Glomerular visceral epithelial cell (primary cell): Measurements from ENCODE around the gene CRACR2A.

ENCODE experiments used
- DNase-seq: peaks from one replicate; pipeline ENCODE4 v3.0.0-alpha.2; 2016; ENCODE audit errors: extremely low spot score

Gene CRACR2A

DNA sequence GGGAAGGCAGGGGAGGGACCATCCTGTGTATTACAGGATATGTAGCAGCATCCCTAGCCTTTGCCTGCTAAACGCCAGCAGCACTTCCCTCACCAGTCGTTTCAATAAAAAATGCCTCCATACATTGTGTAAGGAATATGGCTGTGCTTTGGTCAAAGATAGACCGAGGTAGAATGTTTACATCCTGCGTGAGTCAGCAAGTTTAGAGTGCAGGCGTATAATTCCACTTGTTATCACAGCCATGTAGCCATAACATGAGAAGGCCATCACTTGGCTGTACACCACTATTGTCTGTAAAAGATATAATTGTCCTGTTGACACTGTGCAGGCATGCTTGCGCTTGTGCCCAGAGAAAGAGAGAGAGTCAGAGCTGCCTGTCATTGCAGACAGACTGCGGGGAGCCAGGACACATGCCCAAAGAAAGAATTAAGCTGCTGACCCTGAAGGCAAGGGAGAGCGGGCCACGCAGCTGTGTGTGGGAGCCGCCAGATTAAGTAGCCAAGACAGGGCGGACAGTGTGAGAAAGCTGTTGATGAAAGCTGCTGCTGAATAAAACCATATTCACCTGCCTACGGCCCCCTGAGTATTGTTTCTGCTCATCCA lies 68.4 kb downstream of the CRACR2A start:
- DNase-seq = no peak

DNA sequence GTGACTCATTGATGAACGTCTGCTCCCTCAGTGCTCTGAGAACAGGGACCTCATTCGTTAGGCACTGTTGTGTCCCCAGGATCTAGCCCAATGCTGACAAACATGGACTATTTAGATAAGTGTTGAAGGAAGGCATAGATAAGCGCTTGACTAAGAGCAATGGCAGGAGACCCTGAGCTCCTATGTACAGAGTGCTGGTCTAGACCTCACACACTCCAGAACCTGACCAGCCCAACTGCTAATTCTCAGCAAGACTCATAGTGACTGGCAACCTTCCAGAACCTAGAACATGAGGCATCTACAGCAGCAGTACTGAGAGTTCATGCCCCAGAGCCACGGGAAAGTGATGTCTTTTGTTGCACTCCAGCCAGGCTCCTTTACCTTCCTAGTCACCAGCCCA lies 69.2 kb downstream of the CRACR2A start:
- no peak for DNase-seq

DNA sequence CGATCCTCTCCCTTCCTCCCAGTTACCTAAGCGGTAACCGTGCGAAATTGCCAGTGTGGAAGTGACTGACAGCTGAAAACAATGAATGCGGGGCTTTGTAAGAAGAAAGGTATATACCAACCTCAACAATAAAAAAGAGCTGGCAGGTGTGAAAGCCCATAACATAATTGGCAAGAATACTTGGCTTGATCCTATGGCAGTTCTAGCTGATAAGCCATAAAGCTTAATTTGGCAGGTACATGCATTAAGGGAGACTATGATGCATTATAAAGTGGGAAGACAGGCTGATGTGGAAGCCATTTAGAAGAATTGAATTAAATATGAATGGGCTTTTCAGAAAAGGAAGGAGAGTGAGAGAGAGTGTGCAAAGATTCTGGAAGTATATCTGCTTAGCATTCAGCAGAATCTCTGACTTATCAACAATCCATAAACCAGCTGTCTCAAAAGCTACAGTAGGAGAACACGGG lies 71.3 kb downstream of the CRACR2A start:
- DNase-seq = no peak

DNA sequence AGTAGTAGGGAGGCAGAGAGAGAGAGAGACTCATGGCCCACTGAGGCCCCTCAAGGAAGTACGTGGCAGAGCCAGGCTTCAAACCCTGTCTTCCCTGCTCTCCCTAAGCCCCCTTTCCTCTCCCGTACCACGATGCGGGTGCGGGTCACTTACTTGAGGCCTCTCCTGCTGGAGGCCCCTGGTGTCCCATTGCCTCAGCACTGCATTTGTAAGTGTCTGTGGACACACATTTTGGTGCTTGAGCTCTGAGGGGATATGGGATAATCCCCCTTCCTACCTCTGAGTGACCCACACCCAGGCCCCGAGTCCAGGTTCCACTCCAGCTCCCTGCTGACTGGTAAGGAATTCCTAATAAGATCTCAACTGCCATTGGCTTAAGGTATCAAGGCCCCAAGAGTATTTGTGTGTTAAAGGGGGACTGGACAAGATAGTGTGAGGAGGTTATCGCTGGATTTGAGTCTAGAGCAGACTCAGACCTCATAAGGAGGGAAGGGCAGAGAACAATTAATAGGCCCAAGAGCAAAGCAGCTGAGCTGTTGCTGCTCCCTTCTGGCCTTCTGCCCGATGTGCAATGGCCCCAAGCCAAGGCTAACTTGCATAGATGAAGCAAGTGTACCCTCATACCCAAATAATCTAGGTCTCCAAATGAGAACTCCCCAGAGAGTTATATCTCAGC lies 71.9 kb downstream of the CRACR2A start:
- no peak for DNase-seq

DNA sequence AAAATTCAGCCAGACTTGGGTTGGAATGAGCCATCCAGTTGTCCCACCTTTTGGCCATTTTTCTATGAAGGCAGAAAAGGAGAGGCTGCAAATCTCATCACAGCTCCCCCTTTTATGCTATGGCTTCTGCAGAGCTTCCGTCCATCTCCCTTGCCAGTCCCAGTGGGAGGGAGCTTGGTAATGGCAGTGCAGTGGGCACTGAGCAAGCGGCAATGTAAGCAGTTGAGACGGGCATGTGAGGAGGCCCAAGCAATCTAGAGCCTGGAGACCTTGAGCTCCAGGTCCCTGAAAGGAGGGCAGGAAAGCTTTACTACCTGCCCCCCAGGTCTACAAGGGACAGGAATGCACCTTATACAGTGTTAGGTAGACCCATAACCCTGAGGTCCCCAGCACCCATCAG lies 73.1 kb downstream of the CRACR2A start:
- no peak for DNase-seq

DNA sequence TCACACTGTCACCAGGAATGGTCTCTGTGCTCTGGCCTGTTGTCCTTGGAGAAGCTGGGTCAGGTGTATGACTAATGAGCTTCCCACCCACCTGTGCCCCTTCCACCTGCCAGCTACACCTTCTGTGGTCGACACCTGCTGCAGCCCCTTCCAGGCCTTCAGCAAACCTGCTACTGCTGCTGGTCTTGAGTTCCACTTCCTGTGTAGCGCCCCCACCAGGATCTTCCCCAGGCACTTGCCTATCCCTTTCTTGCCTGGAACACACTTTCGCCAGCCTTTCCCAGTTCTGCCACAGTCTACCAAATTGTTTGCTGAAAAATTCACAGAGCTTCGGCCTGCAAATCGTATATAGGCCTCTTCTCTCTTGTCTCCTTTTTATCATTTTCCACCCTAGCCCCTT lies 75.3 kb downstream of the CRACR2A start:
- DNase-seq = no peak

DNA sequence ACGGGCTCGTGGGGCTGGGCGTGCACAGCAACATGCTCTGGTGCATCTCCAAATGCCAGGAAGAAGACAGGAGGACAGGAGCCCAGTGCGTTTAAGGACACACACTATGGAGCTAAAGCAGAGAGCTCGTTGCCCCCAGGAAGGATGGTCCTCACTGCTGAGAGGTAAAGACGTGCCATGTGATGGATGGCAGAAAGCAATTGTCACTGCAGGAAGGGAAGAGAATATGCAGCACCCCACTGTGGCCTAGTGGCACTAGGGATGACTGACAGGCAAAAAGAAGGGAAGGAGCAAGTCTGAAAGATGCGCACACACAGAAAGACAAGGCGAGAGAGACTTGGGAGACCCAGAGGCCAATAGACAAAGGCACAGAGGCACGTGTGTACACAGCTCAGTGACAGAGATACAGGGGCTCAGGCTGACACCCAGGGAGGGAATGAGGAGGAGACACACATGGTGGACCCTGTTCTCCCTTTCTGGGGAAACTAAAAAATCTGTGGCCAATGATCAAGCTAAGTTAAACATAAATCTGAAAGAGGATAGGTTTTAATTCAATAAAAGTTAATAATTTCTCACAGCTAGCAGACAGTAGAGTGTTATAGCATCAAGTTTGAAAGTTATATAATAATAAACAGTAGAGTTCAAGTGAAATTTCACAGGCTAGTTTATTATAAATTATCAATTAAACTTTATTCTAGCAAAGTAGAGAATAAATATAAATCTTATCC lies 78.8 kb downstream of the CRACR2A start:
- DNase-seq = no peak

DNA sequence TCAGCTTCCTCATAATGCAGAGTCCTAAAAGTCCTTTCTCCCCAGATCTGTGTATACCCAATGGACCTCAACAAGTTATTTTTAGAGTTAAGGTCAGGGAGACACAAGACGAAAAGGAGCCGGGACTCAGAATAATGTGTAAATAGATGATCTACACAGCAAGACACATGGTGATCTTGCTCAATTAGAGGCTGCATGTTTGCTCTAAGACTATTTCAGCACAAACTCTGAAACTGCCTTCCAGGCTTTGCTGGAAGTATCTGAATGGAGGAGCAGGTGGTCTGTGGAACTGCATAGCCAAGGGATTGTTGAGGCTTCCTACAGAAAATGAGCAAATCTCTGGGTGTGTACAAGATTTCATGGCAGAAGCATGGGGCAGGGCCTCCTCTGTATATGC lies 80.8 kb downstream of the CRACR2A start:
- no peak for DNase-seq

DNA sequence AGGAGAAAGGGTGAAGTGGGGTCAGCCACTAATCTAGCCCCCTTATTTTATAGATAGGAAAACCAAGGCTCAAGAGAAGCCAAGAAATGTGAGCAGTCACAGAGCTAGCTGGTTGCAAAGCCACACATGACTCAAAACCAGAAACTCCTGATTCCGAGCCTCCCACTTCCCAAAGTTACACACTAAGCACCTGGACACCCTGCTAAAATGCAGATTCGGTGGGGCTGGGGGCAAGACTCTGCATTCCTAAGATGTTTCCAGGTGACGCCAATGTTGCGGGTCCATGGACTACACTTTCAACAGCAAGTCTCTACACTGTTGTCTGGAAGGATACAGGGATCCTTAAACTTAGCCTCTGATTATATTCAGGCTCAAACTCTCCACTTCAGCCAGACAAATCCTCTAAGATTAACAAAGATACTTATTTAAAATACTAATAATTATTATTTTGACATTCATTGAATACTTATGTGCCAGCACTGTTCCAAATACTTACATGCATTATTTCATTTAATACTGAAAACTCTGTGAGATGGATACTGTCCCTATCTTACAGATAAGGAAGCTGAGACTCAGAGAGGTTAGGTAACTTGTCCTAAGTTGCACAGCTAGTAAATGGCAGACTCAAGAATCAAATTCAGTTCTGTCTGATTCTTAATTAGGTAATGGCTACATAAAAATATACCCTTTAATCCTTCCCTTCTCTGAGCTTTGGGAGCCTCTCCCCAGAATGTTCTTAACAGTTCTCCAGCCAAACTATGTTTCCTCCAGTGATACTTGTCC lies 81.4 kb downstream of the CRACR2A start:
- DNase-seq = no peak

DNA sequence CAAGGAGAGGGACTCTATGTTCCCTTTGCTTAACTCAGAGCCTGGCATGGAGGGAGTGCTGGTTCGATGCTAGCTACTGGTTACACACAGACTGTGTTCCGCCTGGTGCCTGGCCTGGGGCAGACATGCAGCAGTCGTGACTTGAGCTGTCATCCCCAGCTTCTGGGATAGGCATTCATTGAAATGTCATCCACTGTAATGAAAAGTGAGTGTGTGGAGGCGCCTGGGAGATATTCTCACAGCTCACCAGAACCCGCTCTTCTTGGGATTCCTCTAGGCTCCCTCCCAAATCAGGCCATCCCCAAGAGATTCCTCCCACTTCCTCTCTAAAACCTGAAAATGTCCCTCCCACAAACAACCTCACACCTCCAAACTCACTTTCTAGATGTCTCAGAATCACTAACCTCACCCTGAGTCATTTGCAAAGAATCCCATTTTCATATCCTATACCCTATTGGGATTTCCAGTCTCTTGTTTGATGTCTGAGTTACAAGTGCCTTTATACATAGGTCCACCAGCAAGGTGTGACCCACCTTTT lies 82.8 kb downstream of the CRACR2A start:
- no peak for DNase-seq

DNA sequence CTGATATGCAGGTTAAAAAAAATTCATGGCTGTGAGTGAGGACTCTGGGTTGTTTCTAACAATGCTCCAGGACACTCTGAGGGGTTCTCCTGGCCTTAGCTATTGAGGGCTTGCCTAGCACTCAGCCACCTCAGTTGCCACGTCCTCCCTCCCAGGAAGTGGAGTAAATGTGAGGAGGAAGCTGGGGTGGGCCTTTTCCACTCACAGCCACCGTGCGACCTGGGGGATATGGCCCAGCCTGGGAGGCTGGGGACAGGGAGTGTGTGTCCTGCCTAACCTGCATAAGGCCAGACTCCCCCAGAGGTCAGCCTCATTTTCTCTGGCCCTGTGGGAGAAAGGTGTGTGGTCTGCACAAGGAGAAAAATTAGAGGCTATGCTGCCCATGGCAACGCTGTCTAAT lies 83.3 kb downstream of the CRACR2A start:
- no peak for DNase-seq

DNA sequence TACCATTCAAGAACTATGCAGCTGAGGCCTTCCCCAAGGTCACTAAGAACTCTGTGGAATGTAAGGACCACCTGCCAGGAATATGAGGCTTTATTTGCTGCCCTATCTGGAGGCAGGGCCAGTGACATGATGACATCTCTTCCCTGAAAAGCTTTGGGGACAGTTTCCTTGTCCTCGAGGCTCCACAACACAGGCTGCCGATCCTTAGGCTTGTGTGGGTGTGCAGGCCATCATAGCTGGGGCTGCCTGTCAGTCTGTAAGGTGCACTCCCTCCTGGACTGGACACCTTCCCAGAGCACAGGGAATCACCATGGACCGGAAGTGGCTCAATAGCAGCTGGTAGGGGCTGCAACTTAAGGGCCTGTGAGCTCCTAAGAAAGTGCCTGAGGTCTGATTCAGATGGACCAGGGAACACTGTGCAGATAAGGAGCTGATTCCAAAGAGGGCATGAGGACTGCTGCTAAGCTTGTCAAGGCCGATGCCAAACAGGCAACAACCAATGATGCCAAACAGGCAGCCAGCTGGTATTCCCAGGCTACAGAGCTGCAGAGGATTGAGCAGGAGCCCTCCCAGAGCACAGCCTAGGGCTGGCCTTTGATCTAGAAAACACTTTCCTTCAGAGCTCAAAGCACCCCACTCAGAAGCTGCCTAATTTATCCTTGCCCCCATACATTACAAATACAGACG lies 84.3 kb downstream of the CRACR2A start:
- DNase-seq = no peak

DNA sequence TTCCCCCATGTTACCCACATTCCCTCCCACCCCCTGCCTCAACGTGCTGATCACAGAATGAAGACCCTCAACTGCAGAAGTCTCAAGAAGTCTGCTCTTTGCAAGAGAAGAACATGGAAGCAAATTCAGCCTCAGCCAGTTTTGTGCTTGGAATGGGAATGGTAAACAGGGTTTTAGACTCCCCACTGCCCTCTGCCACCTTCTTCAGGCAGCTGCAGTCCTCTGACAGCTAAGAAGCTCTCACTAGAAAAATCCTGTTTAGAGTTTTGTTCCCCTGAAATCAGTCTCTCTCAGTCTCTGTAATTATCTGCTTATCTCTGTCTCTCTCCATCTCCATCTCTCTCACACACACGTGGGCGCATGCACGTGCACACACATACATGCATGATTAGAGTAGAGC lies 85.4 kb downstream of the CRACR2A start:
- DNase-seq = no peak

DNA sequence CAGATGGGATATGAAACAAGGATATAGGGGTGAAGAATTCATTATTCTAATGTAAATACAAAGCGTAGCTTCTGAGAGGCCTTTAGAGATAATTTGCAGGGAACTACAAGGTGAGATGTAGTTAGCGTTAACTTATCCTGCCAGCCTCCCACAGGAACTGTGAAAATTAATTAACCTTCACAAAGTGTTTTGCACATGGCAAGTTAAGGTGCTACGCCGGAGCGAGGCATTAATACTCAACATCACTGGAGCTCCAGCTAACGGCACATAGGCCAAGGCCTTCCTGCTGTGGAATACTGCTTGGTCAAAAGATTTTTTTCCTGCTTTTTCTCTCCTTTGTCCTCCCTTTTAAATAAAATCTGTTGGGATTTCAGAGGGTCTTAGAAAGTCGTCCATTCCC lies 86.5 kb downstream of the CRACR2A start:
- DNase-seq = no peak

DNA sequence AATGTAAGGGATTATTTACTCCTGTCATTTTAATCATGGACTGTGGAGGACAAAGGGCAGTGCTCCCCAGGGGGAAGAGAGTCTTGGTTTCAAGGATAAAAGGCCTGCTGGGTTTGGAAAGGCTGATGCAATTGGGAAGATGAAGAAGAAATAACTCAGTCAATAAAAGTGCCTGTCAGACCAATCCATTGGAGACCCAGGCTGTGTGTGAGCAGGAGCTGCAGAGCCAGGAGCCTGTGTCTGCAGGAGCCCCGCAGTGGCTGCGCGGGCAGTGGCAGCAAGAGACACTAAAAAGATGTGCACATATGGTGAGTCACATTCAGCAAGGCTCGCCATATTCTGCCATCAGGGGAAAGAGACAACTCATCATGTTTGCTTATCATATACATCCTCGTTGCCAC lies 90.4 kb downstream of the CRACR2A start:
- no peak for DNase-seq

DNA sequence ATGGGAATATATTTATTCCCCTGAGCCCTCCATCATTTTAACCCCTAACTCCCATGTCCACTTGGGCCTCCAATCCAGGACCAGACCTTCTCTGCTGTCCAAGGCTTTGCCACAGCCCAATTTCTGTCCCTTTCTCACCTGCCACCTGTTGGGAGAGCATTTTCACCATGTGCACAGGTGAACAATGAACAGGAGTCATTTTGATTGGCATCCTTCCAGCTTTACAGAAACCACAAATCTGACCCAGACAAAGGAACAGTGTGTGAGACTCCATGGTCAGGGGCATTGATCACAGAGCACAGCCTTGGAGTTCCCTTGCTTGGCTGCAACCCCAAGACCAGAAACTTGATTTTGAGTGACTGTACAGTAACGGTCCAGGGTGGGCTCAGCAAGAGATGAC lies 91.9 kb downstream of the CRACR2A start:
- no peak for DNase-seq

DNA sequence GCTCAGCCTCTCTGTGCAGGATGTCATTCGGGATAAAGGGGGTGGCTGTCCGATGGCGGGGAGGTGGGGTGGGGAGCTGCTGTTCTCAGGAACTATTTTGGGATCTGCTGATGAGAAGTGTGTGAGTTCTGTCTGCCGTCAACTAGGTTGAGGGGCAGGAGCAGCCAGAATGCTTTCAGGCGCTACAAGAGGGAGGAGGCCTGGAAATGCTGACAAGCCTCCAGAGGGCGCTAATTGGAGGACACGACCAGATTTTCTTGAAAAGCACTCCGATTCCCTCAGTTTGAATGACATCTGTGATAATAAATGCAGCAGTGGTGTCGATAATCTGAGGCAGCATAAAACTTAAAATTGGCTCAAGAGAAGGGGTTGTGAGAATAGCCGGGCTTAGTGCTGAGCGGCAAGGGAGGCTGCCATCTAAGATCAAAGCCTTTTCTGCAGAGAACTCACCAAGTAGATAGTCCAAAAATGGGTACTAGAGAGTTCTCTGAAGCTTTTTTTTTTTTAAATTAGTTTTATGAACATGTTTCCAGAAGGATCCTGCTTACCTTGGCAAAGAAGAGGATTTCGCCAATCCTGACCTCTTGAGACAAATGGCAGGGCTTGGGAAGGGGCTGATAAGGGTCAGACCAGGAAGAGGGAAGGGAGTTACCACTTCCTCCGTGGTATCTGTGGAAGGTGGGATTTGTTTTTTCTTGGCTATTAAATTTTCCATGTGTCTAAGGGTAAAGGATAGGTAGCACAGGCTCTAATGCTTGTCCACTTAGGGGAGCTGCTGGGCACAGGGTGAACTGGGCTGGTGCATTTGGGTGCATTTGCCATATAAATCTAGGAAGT lies 94.4 kb downstream of the CRACR2A start:
- no peak for DNase-seq

DNA sequence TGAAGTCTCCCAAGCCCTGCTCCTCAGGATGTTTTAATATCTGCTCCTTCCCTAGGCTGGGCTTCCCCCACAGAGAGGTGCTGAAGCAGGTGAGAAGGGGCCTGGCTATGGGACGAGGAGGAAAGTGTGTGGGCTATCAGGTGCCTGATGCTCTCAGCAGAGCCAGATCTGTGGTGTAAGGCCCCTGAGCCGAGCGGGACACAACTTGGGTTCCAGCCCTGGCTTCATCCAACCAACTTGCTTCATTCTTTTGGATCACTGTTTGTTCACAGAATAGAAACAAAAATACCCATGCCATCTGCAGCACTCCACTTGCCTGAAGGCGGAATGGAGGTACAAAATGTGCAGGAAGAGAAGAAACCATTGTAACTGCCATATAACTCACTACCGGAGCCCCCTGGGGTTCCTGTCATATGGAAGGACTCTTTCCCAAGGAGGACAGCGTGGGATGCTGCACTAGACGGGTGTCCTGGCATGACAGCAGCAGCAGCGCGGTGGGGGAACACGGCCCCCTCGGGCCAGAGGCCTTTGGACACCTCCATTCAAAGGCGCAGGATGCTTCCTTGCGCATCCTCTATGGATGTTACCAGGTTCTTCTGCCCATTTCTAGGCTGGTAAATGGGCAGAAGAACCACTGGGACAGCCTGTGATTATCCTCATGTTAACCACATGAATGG lies 95.8 kb downstream of the CRACR2A start:
- DNase-seq = no peak

DNA sequence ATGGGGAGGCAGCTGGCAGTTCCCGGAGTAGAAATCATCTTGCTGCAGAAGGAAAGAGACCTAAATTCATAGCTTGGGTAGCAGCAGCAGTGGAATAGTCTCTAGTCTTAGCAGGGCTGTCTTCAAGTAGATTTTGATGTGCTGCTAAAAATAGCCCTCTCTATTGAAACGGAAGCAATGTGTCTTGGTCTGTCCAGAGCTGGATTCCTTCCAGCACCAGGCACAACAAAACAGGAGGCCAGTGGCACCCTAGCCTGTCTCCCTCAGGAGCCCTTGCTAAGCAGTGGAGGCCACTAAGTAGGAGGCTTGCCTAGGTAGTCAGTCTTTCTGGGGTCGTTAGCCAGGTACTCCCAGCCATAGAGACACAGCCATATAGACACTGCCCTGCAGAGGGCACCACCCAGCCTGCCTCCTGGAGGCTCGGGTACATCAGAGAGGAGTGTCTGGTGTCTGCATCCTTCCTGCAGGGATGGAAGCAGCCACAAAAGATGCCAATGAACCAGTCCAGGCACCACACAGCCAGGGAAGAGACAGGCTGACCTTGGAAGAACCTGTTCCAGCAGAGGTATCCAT lies 97.5 kb downstream of the CRACR2A start:
- peak; percentile 2 for DNase-seq
